HuH-7 (cell line): ENCODE results near the gene PIERCE2.
A peak's percentile ranks its signal among the peaks of the same experiment; 100 is the strongest.
"Not testable (repeated sequence)": the region's sequence is repeated elsewhere in the genome, so short reads cannot be mapped to it uniquely, and the experiment has no call there.

Experiments used
- DNase-seq: peaks from one replicate; pipeline ENCODE4 v3.0.0; 2011; ENCODE audit warnings: low spot score

The PIERCE2 gene, protein sequence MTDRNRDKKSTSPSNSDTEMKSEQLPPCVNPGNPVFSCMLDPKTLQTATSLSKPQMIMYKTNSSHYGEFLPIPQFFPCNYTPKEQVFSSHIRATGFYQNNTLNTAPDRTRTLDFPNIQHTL

DNA sequence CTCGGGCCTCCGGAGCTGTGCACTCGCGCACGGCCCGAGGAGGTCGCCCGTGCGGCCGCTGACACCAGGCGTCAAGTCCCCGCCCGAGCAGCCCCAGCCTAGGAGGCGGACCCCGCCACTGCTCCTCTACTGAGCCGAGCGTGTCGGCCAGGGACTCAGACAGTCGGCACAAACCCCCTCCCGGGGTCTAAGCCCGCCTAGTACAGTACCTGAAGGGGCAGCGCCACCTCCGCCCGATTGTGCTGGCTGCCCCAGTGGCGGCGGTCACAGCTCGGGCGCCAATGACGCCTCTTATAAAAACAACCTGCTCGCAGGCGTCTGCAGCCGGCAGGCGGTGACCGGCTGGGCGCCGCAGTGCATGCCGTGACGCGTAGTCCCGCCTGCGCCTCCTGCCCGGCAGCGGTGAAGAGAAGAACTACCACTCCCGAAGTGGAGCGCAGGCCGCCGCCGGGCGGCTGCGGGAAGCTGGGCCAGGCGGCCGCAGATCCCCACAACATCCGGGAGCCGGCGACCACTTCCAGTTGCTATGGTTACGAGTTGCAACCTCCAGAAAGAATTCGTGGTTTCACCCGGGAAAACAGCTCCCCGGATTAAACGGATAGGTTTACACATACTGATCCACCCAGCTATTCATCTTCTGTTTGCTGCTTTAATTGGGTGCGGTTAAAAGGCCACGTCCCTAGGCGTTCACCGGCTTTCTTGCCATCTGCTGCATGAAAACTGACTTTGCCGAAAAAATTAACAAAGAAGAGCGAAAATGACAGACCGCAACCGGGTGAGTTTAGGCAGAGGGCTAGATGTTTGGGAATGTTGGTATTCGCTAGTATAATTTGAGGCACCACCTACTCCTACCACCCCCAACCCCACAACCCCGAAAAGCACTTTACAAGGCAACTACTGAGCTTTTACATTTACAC is at the start of gene PIERCE2, which contains the start of gene CCPG1:
Gene PIERCE2 (plus strand): TSS at position 484 of the 917 bp plus-strand sequence. CDS start 274 bp downstream, at position 758.
Gene CCPG1 (minus strand): TSS at position 348 of the 917 bp plus-strand sequence. CDS start 18,935 bp downstream, outside the sequence.
- DNase-seq, result peak; percentile 87

DNA sequence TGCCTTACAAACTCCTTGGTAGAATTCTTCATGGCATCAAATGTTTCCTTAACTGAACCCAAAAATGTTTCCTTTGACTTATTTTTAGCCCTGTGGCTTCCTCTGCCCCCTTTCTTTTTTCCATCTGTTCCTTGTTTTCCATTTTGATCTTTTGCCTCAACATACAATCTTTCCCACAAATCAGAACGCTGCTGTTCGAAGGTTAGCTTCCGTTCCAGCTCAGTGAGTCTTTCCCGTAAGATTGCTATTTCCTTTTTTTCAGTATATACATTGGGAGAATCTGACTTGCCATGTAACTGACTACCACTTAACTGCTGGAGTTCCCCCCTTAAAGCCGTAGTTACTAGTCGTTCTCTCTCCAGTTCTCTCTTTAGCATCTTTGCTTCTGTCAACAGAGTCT is 48.0 kb upstream of the PIERCE2 start:
- DNase-seq, result no peak

GRCh38 chr15:55361048-55361447 is 47.2 kb upstream of the PIERCE2 start:
- DNase-seq, result no peak

DNA sequence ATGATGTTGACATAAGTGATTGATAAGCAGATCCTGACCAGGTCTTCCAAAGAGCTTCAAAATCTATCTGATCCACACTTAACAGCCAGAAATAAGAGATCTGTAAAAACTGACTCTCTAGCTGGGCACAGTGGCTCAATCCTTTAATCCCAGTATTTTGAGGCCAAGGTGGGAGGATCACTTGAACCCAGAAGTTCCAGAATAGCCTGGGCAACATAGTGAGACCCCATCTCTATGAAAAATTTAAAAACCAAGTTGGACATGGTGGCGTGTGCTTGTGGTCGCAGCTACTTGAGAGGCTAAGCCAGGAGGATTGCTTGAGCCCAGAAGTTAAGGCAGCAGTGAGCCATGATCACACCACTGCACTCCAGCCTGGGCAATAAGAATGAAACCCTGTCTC is 45.7 kb upstream of the PIERCE2 start:
- DNase-seq, result no peak

DNA sequence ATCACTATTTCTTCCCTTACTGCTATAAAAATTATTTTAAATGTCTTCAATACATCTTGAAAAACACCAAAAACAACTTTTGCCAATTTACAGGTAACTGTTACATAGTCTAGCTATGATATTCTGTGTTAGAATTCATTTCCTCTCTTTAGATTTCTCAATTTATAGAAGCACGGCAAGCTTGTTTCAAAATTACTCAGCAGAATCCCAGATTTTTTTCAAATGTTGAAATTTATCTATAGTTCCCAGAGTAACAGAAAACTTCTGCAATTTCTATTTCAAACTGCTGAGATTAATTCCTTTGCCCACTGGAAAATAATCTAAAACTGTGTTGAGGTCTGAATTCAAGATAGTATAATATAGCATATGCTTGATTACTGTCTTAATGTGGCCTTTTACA is 41.3 kb upstream of the PIERCE2 start:
- no peak for DNase-seq

DNA sequence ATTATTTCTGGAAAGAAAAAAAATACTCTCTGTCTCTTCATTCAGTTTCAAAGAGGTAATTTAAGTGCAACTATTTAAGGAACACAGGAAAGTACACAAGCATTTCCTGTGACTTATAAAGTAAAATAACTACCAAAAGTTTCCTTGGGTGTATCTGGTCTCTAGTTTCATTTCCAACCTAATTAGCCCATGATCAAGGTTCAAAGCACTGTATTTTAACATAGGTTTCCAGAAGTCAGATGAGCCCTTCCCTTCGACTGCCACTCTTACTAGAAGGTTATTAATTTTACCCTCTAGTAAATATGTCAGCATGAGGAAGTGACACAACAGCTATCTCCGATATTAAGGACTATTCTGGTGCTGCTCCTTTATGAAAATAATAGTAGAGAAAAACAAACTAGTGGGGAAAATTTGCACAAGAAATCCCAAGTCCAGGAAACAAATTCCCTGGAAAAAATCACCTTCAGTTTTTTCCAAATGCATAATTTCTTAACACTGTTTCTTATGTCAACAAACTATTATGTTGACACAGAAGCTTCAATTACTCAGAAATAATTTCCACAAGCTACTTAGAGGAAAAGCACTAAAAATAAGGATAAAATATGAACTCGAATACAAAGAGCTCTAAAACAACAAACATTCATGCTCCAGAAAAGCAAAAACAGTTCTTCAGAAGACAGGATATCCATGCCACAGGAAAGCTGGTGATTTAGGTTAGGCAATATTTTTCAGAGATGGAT is 35.4 kb upstream of the PIERCE2 start:
- no peak for DNase-seq

DNA sequence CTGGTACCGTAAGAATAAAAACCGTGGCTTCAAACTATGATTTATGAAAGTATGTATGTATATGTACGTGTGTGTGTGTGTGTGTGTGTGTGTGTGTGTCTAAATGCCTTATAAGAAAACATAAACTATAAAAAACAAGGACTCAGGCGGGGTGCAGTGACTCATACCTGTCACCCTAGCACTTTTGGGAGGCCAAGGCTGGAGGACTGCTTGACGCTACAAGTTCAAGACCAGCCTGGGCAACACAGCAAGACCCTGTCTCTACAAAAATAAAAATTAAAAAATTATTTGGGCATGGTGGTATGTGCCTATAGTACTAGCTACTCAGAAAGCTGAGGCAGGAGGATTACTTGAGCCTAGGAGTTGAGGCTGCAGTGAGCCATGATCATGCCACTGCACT is 29.2 kb upstream of the PIERCE2 start:
- DNase-seq, result no peak

- DNase-seq, result no peak
These were observed 26.7 kb upstream of the PIERCE2 start for GRCh38 chr15:55381595-55381994.

- DNase-seq, result no peak
These were observed 24.6 kb upstream of the PIERCE2 start for GRCh38 chr15:55383687-55384086.

- no peak for DNase-seq
These were observed 21.3 kb upstream of the PIERCE2 start for GRCh38 chr15:55387027-55387426.

DNA sequence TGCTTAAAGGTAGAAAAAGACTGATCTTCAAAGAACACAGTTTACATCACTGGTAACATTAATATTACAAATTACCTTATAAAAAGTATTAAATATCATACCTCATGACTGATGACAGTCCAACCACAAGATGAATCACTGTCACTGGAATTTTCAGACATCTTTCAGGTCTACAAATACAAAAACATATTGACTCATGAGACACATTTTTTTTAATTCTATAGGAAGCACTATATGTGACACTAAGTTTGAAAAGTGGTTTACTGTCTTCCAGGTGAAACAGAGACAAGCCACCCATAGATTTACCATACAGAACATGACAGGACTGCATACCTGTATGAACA is 19.1 kb upstream of the PIERCE2 start:
- DNase-seq, result no peak

- no peak for DNase-seq
These were observed 13.6 kb upstream of the PIERCE2 start for GRCh38 chr15:55394694-55395093.

GRCh38 chr15:55398243-55398642 is 10.1 kb upstream of the PIERCE2 start:
- DNase-seq, result no peak

DNA sequence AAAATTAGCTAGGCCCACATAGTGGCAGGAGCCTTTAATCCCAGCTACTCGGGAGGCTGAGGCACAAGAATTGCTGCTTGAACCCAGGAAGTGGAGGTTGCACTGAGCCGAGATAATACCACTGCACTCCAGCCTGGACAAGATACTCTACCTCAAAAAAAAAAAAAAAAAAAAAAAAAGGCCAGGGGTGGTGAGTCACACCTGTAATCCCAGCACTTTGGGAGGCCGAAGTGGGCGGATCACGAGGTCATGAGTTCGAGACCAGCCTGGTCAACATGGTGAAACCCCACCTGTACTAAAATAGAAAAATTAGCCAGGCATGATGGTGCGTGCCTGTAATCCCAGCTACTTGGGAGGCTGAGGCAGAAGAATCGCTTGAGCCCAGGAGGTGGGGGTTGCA is 8.2 kb upstream of the PIERCE2 start:
- DNase-seq, result not testable (repeated sequence)

GRCh38 chr15:55401786-55402246 is 6.5 kb upstream of the PIERCE2 start:
- no peak for DNase-seq

DNA sequence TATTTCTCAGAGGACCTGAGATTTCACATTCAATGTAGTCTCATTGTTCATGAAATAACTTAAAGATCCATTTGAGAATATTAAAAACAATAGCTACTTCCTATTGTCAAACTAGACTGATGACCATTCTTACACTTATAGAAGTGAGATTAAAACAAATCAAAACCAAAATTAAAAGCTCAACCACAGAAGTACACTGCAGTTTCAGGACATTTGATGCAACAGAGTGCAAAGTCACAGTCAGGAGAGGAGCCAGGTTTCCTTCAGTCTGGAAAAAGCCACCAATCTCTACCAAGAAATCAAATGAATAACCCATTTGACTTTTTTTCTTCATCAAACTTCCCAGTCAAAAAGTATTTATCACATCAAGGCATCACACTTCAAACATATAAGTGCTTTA is 5.6 kb upstream of the PIERCE2 start:
- no peak for DNase-seq

DNA sequence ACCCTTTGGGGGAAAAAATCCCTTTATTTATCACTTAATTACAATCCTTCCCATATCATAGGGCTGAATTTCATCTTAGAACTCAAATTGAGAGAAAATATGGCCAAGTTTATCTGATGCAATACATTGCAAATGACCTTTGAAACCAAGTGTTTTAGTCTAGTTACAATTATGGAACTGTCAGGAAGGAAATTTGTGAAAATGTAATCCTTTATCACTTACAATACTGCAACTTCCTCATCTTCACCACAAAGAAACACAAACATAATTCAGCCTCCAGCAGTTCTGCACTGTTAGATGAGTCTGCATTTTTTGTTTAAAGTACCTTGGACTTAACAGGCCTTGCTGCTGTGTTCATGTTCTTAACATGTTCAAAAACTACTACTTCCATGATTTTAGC is 4.8 kb upstream of the PIERCE2 start:
- DNase-seq, result peak; percentile 33

DNA sequence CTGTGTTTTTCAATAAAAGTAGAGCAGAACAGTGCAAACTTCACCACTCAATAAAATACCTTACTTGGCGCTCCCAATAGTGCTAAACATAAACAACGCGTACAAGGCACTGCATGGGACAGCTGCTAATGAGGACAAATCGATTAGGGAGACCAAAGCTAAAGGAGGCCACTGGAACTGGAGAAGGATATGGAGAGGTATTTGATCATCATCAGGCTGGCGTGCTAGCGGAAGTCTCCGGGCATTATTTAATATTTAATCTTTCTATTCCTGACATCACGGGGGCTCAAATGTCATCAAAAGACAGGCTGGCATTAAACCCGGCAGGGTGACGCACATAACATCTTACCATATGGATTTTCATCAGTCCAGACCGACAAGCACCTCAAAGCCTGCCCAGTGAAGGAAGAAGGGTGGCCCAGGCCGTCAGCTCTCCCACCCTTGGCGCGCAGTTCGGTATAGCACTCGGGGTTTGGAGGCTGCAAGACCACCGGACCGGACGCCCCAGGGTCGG is 740 bp upstream of the PIERCE2 start:
- DNase-seq, result peak; percentile 25

GRCh38 chr15:55408976-55409375 is 681 bp downstream of the PIERCE2 start:
- not testable (repeated sequence) for DNase-seq

GRCh38 chr15:55417678-55418077 is 9.4 kb downstream of the PIERCE2 start:
- DNase-seq, result not testable (repeated sequence)

DNA sequence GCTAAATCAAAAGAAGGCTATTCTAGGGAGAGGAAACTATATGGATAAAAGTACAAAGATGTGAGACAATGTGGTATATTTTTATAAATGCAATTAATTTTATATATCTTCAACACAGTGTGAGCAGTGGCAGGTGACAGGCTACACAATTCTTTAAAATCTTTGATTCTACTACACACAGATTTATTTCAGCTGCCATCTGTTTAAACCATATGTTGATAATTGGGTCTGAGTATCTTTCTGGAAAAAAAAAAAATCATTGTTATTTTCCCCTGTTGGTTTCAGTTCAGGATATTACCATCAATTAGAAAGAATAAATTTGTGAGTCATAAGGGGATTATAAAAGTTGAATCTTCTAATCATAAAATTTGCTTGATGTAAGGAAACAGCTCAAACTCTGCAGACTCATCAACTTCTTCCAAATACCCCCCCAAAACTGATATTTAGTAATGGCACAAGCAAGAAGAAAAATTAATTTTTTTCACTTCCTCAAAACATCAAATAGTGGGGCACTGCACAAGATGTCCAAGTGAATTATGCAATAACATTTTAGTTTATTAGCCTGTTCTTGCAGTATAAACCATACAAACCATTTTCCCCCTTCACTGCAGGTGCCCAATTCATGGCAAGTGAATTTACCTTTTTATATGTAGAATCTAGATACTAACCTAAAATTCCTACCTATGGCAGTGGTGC is 12.0 kb downstream of the PIERCE2 start:
- DNase-seq, result no peak

- DNase-seq, result no peak
These were observed 13.8 kb downstream of the PIERCE2 start for GRCh38 chr15:55422089-55422488.
